Testis (tissue), 2 donors: ENCODE measurements around the gene ELOVL2.
"Not testable (repeated sequence)": the region's sequence is repeated elsewhere in the genome, so short reads cannot be mapped to it uniquely, and the experiment has no call there.

Source experiments
- POLR2A ChIP-seq: fragments of 450-650 bp; IDR thresholded peaks from one replicate; pipeline ENCODE4 v1.6.1; 2017; ENCODE audit warnings: antibody characterized with exemption, mild to moderate bottlenecking, moderate library complexity
- TF ChIP-seq, protein P1 (sequence below), 3 experiments: fragments of 450-650 bp in 2 of 3; fragments of 200-600 bp in 1 of 3; sonication (generic) in 1 of 3; IDR thresholded peaks; one replicate each; pipeline ENCODE4 v1.5.1; 2016 to 2019; ENCODE audit warnings: antibody characterized with exemption in 3 of 3, mild to moderate bottlenecking in 2 of 3, moderate library complexity in 1 of 3

DNA sequence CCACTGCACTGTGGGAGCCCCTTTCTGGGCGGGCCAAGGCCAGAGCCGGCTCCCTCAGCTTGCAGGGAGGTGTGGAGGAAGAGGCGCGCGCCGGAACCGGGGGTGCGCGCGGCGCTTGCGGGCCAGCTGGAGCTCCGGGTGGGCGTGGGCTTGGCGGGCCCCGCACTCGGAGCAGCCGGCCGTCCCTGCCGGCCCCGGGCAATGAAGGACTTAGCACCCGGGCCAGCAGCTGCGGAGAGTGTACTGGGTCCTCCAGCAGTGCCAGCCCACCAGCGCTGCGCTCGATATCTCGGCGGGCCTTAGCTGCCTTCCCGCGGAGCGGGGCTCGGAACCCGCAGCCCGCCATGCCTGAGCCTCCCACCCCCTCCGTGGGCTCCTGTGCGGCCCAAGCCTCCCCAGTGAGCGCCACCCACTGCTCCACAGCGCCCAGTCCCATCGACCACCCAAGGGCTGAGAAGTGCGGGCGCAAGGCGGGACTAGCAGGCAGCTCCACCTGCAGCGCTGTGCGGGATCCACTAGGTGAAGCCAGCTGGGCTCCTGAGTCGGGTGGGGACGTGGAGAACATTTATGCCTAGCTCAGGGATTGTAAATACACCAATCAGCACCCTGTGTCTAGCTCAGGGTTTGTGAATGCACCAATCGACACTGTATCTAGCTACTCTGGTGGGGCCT is 43.2 kb upstream of the ELOVL2 start:
- not testable (repeated sequence) for TF ChIP-seq POLR2A
- TF ChIP-seq, protein P1, sequence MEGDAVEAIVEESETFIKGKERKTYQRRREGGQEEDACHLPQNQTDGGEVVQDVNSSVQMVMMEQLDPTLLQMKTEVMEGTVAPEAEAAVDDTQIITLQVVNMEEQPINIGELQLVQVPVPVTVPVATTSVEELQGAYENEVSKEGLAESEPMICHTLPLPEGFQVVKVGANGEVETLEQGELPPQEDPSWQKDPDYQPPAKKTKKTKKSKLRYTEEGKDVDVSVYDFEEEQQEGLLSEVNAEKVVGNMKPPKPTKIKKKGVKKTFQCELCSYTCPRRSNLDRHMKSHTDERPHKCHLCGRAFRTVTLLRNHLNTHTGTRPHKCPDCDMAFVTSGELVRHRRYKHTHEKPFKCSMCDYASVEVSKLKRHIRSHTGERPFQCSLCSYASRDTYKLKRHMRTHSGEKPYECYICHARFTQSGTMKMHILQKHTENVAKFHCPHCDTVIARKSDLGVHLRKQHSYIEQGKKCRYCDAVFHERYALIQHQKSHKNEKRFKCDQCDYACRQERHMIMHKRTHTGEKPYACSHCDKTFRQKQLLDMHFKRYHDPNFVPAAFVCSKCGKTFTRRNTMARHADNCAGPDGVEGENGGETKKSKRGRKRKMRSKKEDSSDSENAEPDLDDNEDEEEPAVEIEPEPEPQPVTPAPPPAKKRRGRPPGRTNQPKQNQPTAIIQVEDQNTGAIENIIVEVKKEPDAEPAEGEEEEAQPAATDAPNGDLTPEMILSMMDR (IDR thresholded peaks at IDR 0.05) = not testable (repeated sequence)
